K562 (cell line): ENCODE measurements around the gene YPEL3. TPM values are rescaled to one million over a fixed set of nuclear protein-coding genes. Genes with fewer than 3 reads are reported as not detected.

Experiments
- ARID1B ChIP-seq: fragments of 450-650 bp; IDR thresholded peaks from 2 replicates; pipeline ENCODE4 v1.6.1; 2016; ENCODE audit warnings: antibody characterized with exemption, mild to moderate bottlenecking, inconsistent platforms
- ARID4B ChIP-seq: sonication (generic); formaldehyde crosslinking; IDR thresholded peaks from 2 replicates; pipeline ENCODE4 v1.8.0; 2022; ENCODE audit warnings: mild to moderate bottlenecking, missing genetic modification reagents
- C11orf30 ChIP-seq: fragments of 450-650 bp; IDR thresholded peaks from 2 replicates; pipeline ENCODE4 v1.6.1; 2016; ENCODE audit warnings: low read depth, mild to moderate bottlenecking
- CLOCK ChIP-seq: fragments of 250-450 bp; sonication (Bioruptor Pico); IDR thresholded peaks from 2 replicates; pipeline ENCODE4 v1.4.0; 2020; ENCODE audit warnings: mild to moderate bottlenecking, moderate library complexity, borderline replicate concordance
- ESRRA ChIP-seq: fragments of 450-650 bp; IDR thresholded peaks from 2 replicates; pipeline ENCODE4 v1.6.1; 2014; ENCODE audit warnings: low read depth, mild to moderate bottlenecking, moderate library complexity, borderline replicate concordance
- EWSR1 ChIP-seq: fragments of 450-650 bp; IDR thresholded peaks from 2 replicates; pipeline ENCODE4 v1.6.1; 2018; ENCODE audit warnings: borderline replicate concordance, mild to moderate bottlenecking, low read depth, moderate library complexity; ENCODE audit not compliant: partially characterized antibody
- MAFF ChIP-seq: IDR thresholded peaks from 2 replicates; pipeline ENCODE4 v1.6.1; 2012; ENCODE audit warnings: low read length, improper control_type of control experiment
- NONO ChIP-seq, 2 experiments: fragments of 200-400 bp in 1 of 2; fragments of 450-650 bp in 1 of 2; formaldehyde crosslinking in 1 of 2; IDR thresholded peaks; 2 replicates each; pipeline ENCODE4 v1.6.1; 2017; ENCODE audit warnings: low read depth in 2 of 2, mild to moderate bottlenecking in 2 of 2, moderate library complexity in 2 of 2, low read length in 1 of 2
- PCBP1 ChIP-seq: fragments of 200-400 bp; formaldehyde crosslinking; IDR thresholded peaks from 2 replicates; pipeline ENCODE4 v1.6.1; 2018; ENCODE audit warnings: mild to moderate bottlenecking, low read depth, low read length; ENCODE audit not compliant: poor library complexity, severe bottlenecking
- ZC3H8 ChIP-seq: fragments of 450-650 bp; IDR thresholded peaks from 2 replicates; pipeline ENCODE4 v1.6.1; 2017
- ZMIZ1 ChIP-seq, 2 experiments: fragments of 150-350 bp in 1 of 2; IDR thresholded peaks; 2 replicates each; pipeline ENCODE4 v1.6.1; 2012 to 2016; ENCODE audit warnings: low read depth in 2 of 2, low read length in 2 of 2, mild to moderate bottlenecking in 1 of 2, moderate library complexity in 1 of 2
- ZNF232 ChIP-seq: sonication (generic); formaldehyde crosslinking; IDR thresholded peaks from 2 replicates; pipeline ENCODE4 v1.8.0; 2022; ENCODE audit warnings: mild to moderate bottlenecking, missing genetic modification reagents
- ZNF398 ChIP-seq: fragments of 250-450 bp; sonication (Bioruptor Pico); IDR thresholded peaks from 2 replicates; pipeline ENCODE4 v1.8.0; 2021; ENCODE audit warnings: moderate library complexity, mild to moderate bottlenecking, inconsistent platforms
- polyA plus RNA-seq, 8 experiments: library from polyadenylated mRNA; depleted of rRNA in 4 of 8; stranded (reverse) in 5 of 8; unstranded in 3 of 8; fragments of >200 nt; fragmentation: Nextera tagmentation in 2 of 8; fragmentation: Illumina TruSeq in 1 of 8; extraction: Ambion mirVana in 2 of 8; extraction: Trizol in 1 of 8; gene quantifications; 2 replicates each; pipeline versions ENCODE4 v1.2.1 to v1.2.3, GENCODE V29; 2011 to 2014; ENCODE audit warnings: inconsistent platforms in 1 of 8, missing spikeins in 1 of 8
- total RNA-seq, 7 experiments: library from RNA; depleted of rRNA in 6 of 7; stranded (reverse); fragments of >200 nt in 6 of 7; fragmentation: Illumina TruSeq in 2 of 7; extraction: Trizol in 2 of 7; gene quantifications; 2 replicates each; pipeline versions ENCODE4 v1.2.1 to v1.2.3, GENCODE V29; 2011 to 2021; ENCODE audit warnings: low replicate concordance in 1 of 7

YPEL3 gene
- total and polyA plus RNA-seq, 9 of the 15 experiments (the other 6 are each of a cell fraction or from before 2014, with no cell fraction given), result 0.41 to 15.0 (median 2.9) TPM

- TF ChIP-seq C11orf30 (no peak), PCBP1 (no peak), ARID1B (peak; percentile 51; the same call in 1 of the 2 replicates), EWSR1 (no peak), ARID4B (no peak), ZNF398 (CRISPR knock-in tag) (no peak), ZC3H8 (no peak), CLOCK (CRISPR knock-in tag) (no peak), NONO (IDR thresholded peaks at IDR 0.05; ENCODE audit: low read depth in 2 of 2, low read length in 1 of 2) (no peak), MAFF (no peak), ZNF232 (no peak), ESRRA (peak; percentile 49; the same call in 1 of the 2 replicates), ZMIZ1 (IDR thresholded peaks at IDR 0.05; ENCODE audit: low read depth in 2 of 2, low read length in 2 of 2) (no peak)
Observed at GRCh38 chr16:30060836-30061554, 35.0 kb downstream of the YPEL3 start (continued).
